Caki2 (cell line): Measurements from ENCODE around the gene TACC2. TPM values are rescaled to one million over a fixed set of nuclear protein-coding genes. Genes with fewer than 3 reads are reported as not detected.

ENCODE experiments used
- DNase-seq: peaks from one replicate; pipeline ENCODE4 v3.0.0-alpha.2; 2015; ENCODE audit warnings: low read depth
- in situ Hi-C: cut with HindIII; loops from 2 replicates; pipeline ENCODE4 v1.10.0; 2016; ENCODE audit warnings: low sequenced_read_pairs, low pct_unique_long_range_greater_than_20kb, mixed read lengths
- total RNA-seq: library from RNA; depleted of rRNA; stranded (reverse); fragments of >200 nt; shearing (Covaris generic); gene quantifications from 2 replicates; pipeline ENCODE4 v1.2.3, GENCODE V29; 2014; ENCODE audit warnings: low replicate concordance

TACC2 gene
- total RNA-seq, 1 experiment from 2014 or later = 21.8 TPM

- in situ Hi-C loops = no loop called here
- DNase-seq = no peak
Observed at GRCh38 chr10:122241836-122242235, 252.9 kb downstream of the TACC2 start.

- in situ Hi-C loops = no loop called here
- no peak for DNase-seq
Observed at GRCh38 chr10:122243550-122243949, 254.6 kb downstream of the TACC2 start.

DNA sequence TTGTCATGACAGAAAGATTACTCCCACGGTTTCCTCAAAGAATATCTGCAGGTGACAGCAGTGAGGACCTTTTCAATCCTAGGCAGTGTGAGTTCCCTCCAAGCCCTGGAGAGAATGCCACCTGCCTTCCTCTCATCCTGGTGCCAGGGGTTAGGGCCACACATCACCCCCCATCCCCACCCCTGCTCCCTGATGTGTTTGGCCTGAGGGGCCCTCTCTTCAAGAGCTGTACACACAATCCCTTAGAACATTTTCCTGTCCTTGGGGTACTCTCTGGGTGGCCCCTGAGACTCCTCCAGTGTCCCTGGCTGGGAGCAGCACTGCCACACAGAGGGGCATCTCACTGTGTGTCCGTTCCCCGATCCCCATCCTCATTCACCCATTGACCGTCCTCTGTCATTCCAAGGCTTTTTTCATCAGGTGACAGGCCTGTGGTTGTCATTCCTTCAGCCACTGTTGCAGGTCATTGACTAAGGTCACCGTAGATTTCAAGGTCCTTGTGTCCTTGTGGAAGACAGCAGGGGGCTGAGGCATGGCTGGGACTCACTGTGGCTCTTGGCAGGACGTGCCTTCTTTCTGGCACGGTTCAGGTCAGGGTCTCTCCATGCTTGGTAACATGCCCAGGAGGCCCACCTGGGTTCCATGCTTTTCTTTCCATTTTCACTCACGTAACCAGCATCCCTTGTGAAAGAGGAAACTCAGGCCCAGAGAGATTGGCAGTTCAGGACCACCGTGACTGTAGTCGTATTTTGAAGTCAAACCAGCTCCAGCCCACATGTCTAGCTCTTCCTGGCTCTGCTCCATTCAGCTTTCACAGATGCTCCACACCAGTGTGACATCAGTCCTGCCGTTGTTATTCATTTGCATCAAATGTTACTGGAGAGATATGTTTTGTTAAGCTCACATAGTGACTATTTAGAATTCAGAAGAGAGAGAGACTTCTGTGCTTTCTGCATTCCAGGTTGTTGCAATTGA lies 255.3 kb downstream of the TACC2 start:
- in situ Hi-C loops = no loop called here
- no peak for DNase-seq

GRCh38 chr10:122245136-122245535 lies 256.2 kb downstream of the TACC2 start:
- DNase-seq = no peak
- in situ Hi-C loops = no loop called here

DNA sequence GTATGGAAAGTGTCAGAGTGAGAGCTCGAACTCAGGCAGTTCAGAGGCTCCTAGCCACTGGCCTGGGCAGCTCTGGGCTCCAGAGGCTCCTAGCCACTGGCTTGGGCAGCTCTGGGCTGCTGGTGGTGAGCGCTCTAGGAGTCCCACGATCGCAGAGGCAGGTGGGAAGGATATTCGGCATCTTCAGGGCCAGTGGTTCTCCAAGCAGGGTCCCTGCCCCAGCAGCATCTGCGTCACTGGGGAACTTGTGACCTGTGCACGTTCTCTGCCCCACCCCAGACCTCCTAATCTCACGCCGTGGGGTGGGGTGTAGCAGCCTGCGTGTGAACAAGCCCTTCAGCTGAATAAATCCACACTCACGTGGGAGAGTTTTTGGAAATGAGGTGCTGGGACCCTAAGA lies 256.9 kb downstream of the TACC2 start:
- in situ Hi-C loops = no loop called here
- no peak for DNase-seq

DNA sequence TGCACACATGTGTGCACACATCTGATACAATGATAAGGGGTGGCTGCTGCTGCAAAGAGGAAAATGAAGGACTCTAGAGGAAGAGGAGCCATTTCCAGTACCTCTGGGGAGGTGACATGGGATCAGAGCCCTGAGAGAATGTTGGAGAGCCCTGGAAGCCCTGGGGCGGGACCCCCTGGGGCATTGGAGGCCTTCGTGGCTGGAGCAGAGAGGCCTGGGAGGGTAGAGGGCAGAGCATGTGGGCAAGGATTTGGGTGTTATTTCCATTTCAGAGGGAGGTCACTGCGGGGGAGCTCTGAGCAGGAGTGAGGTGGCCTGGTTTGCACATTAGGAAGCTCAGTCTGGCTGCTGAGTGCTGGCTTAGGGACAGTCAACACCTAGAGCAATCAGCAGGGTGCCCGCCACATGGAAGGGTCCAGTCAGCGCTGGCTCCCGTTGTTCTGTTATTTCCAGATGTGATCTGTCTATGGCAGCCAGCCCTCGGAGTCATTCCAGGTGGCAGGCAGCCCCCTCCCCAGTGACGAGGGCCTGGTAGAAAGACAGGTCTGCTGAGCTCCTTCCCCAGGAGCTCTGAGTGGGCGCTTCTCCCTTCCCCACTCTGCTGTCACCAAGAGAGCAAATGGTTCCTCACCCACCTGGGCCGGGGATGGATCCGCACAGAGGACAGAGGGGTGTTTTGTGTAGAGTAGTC lies 258.0 kb downstream of the TACC2 start:
- in situ Hi-C loops = no loop called here
- no peak for DNase-seq

DNA sequence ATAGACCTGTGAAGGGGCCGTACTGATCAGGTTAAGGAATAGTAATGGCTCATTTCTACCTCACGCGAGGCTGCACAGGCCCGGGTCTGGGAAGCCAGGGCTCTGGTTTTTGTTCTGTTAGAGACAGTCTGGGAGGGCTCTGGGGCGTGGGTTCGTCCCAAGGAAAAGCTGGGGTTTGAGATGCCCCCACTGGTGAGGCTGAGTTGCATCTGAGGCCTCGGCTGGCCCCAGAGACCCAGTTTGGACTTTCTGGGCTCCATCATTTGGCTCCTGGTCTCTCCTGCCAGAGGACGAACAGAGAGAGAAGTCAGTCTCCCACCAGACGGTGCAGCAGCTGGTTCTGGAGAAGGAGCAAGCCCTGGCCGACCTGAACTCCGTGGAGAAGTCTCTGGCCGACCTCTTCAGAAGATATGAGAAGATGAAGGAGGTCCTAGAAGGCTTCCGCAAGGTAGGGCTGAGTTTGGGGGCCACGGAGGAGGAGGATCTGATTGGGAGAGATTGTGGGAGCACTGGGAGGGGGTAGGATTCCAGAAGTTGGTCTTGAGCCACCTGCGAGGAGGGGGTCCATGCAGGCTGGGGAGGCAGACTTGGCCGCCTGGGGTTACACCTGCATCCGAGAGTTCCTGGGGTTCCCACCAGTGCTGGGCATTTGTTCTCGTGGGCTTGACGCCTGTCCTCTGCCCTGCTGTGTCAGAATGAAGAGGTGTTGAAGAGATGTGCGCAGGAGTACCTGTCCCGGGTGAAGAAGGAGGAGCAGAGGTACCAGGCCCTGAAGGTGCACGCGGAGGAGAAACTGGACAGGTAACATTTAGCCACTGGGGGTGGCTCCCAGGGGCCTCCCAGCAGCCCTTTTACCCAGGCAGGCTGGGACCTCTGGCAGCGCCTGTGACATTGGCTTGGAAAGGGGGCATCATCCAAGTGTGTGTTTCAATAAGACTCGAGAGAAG lies 259.7 kb downstream of the TACC2 start:
- in situ Hi-C loops = no loop called here
- no peak for DNase-seq

- in situ Hi-C loops = no loop called here
- DNase-seq = no peak
Observed at GRCh38 chr10:122249303-122249850, 260.4 kb downstream of the TACC2 start.

GRCh38 chr10:122249991-122250750 lies 261.2 kb downstream of the TACC2 start:
- in situ Hi-C loops = no loop called here
- DNase-seq = no peak

GRCh38 chr10:122251459-122252255 lies 262.7 kb downstream of the TACC2 start:
- DNase-seq = no peak
- in situ Hi-C loops = no loop called here

- in situ Hi-C loops = no loop called here
- no peak for DNase-seq
Observed at GRCh38 chr10:122252805-122253204, 263.8 kb downstream of the TACC2 start.

DNA sequence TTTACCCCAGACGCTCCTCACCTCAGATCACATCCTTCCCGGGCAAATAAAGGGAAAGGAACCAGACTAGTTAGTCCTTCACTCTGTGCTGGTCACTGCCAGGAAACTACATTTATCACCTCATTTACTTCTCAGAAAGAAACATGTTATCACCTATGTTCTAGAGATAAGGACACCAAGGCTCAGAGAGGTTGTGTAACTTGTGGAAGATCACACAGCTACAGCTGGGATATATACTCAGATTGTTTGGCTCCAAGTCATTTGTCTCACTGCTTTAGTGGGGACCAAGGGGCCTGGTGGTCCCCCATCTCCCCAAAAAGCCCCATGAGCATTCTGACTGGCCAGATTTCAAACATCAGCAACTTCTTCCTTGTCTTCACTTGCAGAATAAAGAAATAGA lies 264.6 kb downstream of the TACC2 start:
- in situ Hi-C loops = no loop called here
- no peak for DNase-seq

GRCh38 chr10:122254831-122255230 lies 265.9 kb downstream of the TACC2 start:
- DNase-seq = no peak
- in situ Hi-C loops = no loop called here

- in situ Hi-C loops = no loop called here
- DNase-seq = no peak
Observed at GRCh38 chr10:122255509-122256301, 266.7 kb downstream of the TACC2 start.

DNA sequence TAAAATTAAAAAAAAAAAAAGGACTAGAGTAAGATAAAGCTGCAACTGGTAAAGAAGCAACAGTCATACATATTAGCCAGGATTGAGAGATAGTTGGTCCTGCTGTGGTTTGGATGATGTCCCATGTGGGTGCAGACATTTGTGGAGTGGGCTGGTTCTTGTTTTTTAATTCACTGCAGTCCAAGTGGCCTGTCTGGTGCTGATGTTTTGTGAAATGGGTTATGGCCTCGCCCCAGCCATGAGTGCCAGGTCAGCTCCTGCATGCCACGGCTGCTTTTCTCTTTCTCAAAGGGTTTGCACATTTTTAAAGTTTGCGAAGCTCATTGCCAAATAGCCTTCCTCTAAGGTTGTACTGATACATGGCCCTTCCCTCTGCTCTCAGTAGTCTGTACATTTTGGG lies 268.1 kb downstream of the TACC2 start:
- in situ Hi-C loops = no loop called here
- DNase-seq = no peak
